HepG2 (cell line): ENCODE data around the gene COASY. TPM values are rescaled to one million over a fixed set of nuclear protein-coding genes. Genes with fewer than 3 reads are reported as not detected.
A peak's percentile ranks its signal among the peaks of the same experiment; 100 is the strongest.

Experiments used
- ARID5B ChIP-seq: IDR thresholded peaks from 2 replicates; pipeline ENCODE4 v1.4.0; 2020; ENCODE audit warnings: mild to moderate bottlenecking, missing genetic modification reagents
- DNMT1 ChIP-seq: sonication (generic); formaldehyde crosslinking; IDR thresholded peaks from 2 replicates; pipeline ENCODE4 v1.5.1; 2020; ENCODE audit warnings: mild to moderate bottlenecking, missing genetic modification reagents
- EHMT2 ChIP-seq: fragments of 200-600 bp; sonication (generic); IDR thresholded peaks from 2 replicates; pipeline ENCODE4 v1.7.0; 2017; ENCODE audit warnings: antibody characterized with exemption, low read depth, low read length, borderline replicate concordance
- FOSL1 ChIP-seq: sonication (generic); formaldehyde crosslinking; IDR thresholded peaks from 2 replicates; pipeline ENCODE4 v1.9.0; 2021; ENCODE audit warnings: missing genetic modification reagents, borderline replicate concordance
- FOXP4 ChIP-seq: sonication (generic); formaldehyde crosslinking; IDR thresholded peaks from 2 replicates; pipeline ENCODE4 v1.4.0; 2020; ENCODE audit warnings: missing genetic modification reagents
- GMEB1 ChIP-seq: sonication (generic); formaldehyde crosslinking; IDR thresholded peaks from 2 replicates; pipeline ENCODE4 v1.5.1; 2020; ENCODE audit warnings: missing genetic modification reagents, mild to moderate bottlenecking, borderline replicate concordance
- KLF9 ChIP-seq: IDR thresholded peaks from 2 replicates; pipeline ENCODE4 v1.6.1; 2016; ENCODE audit warnings: low read depth
- MNT ChIP-seq: fragments of 450-650 bp; IDR thresholded peaks from 2 replicates; pipeline ENCODE4 v1.6.1; 2016
- NKX3-1 ChIP-seq: sonication (generic); formaldehyde crosslinking; IDR thresholded peaks from 2 replicates; pipeline ENCODE4 v1.5.0; 2020; ENCODE audit warnings: missing genetic modification reagents
- PITX1 ChIP-seq: sonication (generic); formaldehyde crosslinking; IDR thresholded peaks from 2 replicates; pipeline ENCODE4 v1.5.1; 2020; ENCODE audit warnings: mild to moderate bottlenecking, missing genetic modification reagents
- SIN3B ChIP-seq: fragments of 150-350 bp; IDR thresholded peaks from 2 replicates; pipeline ENCODE4 v1.6.1; 2014; ENCODE audit warnings: low read length
- ZBTB10 ChIP-seq: sonication (generic); formaldehyde crosslinking; IDR thresholded peaks from 2 replicates; pipeline ENCODE4 v1.4.0; 2020; ENCODE audit warnings: missing genetic modification reagents, borderline replicate concordance
- ZNF225 ChIP-seq: sonication (generic); formaldehyde crosslinking; IDR thresholded peaks from 2 replicates; pipeline ENCODE4 v1.4.0; 2020; ENCODE audit warnings: mild to moderate bottlenecking, missing genetic modification reagents
- ZNF253 ChIP-seq: sonication (generic); formaldehyde crosslinking; IDR thresholded peaks from 2 replicates; pipeline ENCODE4 v1.8.0; 2022; ENCODE audit warnings: mild to moderate bottlenecking, missing genetic modification reagents, borderline replicate concordance
- ZNF878 ChIP-seq: sonication (generic); formaldehyde crosslinking; IDR thresholded peaks from 2 replicates; pipeline ENCODE4 v1.8.1; 2023; ENCODE audit warnings: mild to moderate bottlenecking, missing genetic modification reagents, moderate library complexity
- ZSCAN21 ChIP-seq: sonication (generic); formaldehyde crosslinking; IDR thresholded peaks from 2 replicates; pipeline ENCODE4 v1.8.0; 2022; ENCODE audit warnings: mild to moderate bottlenecking, missing genetic modification reagents, moderate library complexity, borderline replicate concordance
- polyA plus RNA-seq, 8 experiments: library from polyadenylated mRNA; depleted of rRNA in 3 of 8; stranded (reverse) in 7 of 8; unstranded in 1 of 8; fragments of >200 nt; fragmentation: Illumina TruSeq in 4 of 8; extraction: Trizol in 4 of 8; gene quantifications; 2 replicates each; pipeline versions ENCODE4 v1.2.1 to v1.2.3, GENCODE V29; 2011 to 2016; ENCODE audit warnings: low read depth in 4 of 8, missing spikeins in 1 of 8, mixed read lengths in 1 of 8; ENCODE audit not compliant: insufficient read depth in 1 of 8
- total RNA-seq, 5 experiments: library from RNA; depleted of rRNA; stranded (reverse); fragments of >200 nt; fragmentation: Illumina TruSeq; extraction: Trizol; gene quantifications; 2 replicates each; pipeline ENCODE4 v1.2.3, GENCODE V29; 2016; ENCODE audit warnings: low read depth in 1 of 5

COASY gene
- total and polyA plus RNA-seq, 2 of the 13 experiments (the other 11 are each of a cell fraction or from before 2014, with no cell fraction given) = 90.7 to 125 TPM

- TF ChIP-seq ZNF253 (CRISPR knock-in tag) (peak; percentile 87), FOXP4 (CRISPR knock-in tag) (peak; percentile 82), ZBTB10 (CRISPR knock-in tag) (no peak), DNMT1 (CRISPR knock-in tag) (no peak), ZNF878 (CRISPR knock-in tag) (peak; percentile 99), PITX1 (peak; percentile 74; the same call in 1 of the 2 replicates), KLF9 (CRISPR knock-in tag) (peak; percentile 73; the same call in 1 of the 2 replicates), MNT (peak; percentile 41; the same call in 1 of the 2 replicates), ZSCAN21 (CRISPR knock-in tag) (peak; percentile 78; the same call in 1 of the 2 replicates), NKX3-1 (peak; percentile 56; the same call in 1 of the 2 replicates), ZNF225 (CRISPR knock-in tag) (no peak), SIN3B (no peak), FOSL1 (CRISPR knock-in tag) (peak; percentile 87), EHMT2 (no peak), ARID5B (CRISPR knock-in tag) (peak; percentile 92), GMEB1 (CRISPR knock-in tag) (peak; percentile 50)
Measured at GRCh38 chr17:42541041-42541833, 20.7 kb upstream of the COASY start (continued).
